BLaER1 (cell line): ENCODE measurements around the gene COX7A1.

ENCODE experiments used
- H3K27ac ChIP-seq: shearing (Covaris generic); formaldehyde crosslinking; 2 replicates; pipeline ENCODE4 v1.8.1; 2022
- H3K27me3 ChIP-seq: shearing (Covaris generic); formaldehyde crosslinking; 2 replicates; pipeline ENCODE4 v1.8.1; 2022
- H3K36me3 ChIP-seq: shearing (Covaris generic); formaldehyde crosslinking; 2 replicates; pipeline ENCODE4 v1.8.1; 2022
- H3K4me1 ChIP-seq: shearing (Covaris generic); formaldehyde crosslinking; 2 replicates; pipeline ENCODE4 v1.8.1; 2022
- H3K4me2 ChIP-seq: shearing (Covaris generic); formaldehyde crosslinking; 2 replicates; pipeline ENCODE4 v1.8.1; 2022
- H3K4me3 ChIP-seq: shearing (Covaris generic); formaldehyde crosslinking; 2 replicates; pipeline ENCODE4 v1.8.1; 2022
- H3K9ac ChIP-seq: shearing (Covaris generic); formaldehyde crosslinking; 2 replicates; pipeline ENCODE4 v1.8.1; 2022
- H3K9me3 ChIP-seq: shearing (Covaris generic); formaldehyde crosslinking; 2 replicates; pipeline ENCODE4 v1.8.1; 2022
- H4K20me1 ChIP-seq: shearing (Covaris generic); formaldehyde crosslinking; 2 replicates; pipeline ENCODE4 v1.8.1; 2022
- Cebpa-rat ChIP-seq: shearing (Covaris generic); IDR thresholded peaks from 2 replicates; pipeline ENCODE4 v1.8.1; 2022

The COX7A1 gene

DNA sequence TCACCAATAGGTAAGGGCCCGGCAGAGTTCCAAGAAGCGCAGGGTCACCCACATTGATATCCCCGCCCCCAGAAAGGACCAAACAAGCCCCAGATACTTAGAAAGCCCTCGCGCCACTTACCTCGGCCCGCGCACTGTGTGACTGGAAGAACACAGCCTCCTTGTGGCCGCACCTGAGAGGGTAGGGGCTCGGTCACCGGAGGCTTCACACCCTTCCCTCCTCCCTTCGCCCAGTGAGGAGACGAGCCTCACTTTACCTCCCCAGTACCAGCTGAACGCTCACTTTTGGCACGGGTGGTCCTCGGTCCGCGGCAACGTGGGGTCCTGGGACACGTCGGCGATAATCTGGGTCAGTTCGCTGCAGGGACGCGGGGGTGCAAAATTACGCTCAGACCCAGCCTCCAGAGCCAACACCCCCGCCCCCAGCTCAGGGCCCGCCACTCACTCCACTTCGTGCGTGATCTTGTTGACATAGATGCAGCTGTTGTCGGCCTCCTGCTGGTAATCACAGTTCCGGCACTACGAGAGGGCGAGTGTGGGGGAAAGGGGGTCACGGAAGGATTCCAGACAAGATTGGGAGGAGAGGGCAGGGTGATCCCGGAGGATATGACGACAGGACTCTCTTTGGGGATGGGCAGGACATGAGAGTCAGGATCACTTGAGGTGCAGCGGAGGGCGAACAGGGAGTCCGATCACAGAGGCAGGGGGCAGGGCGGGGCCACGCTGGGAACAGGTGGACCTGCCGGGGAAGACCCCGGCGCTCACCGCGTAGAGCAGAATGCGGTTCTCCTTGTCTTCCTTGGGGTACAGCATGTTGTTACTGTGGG, 38.1 kb downstream of the COX7A1 start:
- H3K4me3 ChIP-seq = peak overlapping the region; percentile 93
- no peaks in the 10 kb centered on the region for H3K27me3 ChIP-seq
- H3K27ac ChIP-seq = peak overlapping the region; percentile 81
- peaks cover 23% of the 10 kb centered on the region for H4K20me1 ChIP-seq
- no peaks in the 10 kb centered on the region for H3K9me3 ChIP-seq
- H3K9ac ChIP-seq = peak overlapping the region; percentile 89
- H3K36me3 ChIP-seq = peaks cover 62% of the 10 kb centered on the region
- peak overlapping the region; percentile 95 for H3K4me2 ChIP-seq
- no peak for TF ChIP-seq Cebpa-rat
- H3K4me1 ChIP-seq = peaks cover 36% of the 10 kb centered on the region

DNA sequence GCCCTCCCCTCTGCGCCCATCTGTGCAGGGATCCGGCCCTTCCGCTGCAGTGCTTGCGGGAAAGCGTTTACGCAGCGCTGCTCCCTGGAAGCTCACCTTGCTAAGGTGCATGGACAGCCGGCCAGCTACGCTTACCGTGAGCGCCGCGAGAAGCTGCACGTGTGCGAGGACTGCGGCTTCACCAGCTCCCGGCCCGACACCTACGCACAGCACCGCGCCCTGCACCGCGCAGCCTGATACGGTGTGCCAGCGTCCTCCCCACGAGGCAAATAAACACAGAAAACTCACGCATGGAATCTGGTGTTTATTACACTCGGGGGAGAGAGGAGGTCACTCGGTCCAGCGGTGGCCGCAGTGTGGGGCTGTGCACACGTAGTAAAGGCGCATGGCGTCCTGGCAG, 38.8 kb downstream of the COX7A1 start:
- peak overlapping the region; percentile 95 for H3K4me2 ChIP-seq
- H3K9ac ChIP-seq = peak overlapping the region; percentile 89
- no peaks in the 10 kb centered on the region for H3K27me3 ChIP-seq
- no peaks in the 10 kb centered on the region for H3K9me3 ChIP-seq
- TF ChIP-seq Cebpa-rat = no peak
- H3K4me1 ChIP-seq = peaks cover 29% of the 10 kb centered on the region
- H3K4me3 ChIP-seq = peak overlapping the region; percentile 93
- no peak overlapping the region for H3K27ac ChIP-seq
- H4K20me1 ChIP-seq = peaks cover 23% of the 10 kb centered on the region
- H3K36me3 ChIP-seq = peaks cover 62% of the 10 kb centered on the region

GRCh38 chr19:36112678-36113077, 39.6 kb downstream of the COX7A1 start:
- H3K36me3 ChIP-seq = peaks cover 62% of the 10 kb centered on the region
- no peak overlapping the region for H3K4me2 ChIP-seq
- H3K4me3 ChIP-seq = no peak overlapping the region
- no peak overlapping the region; the same call in 1 of the 2 replicates for H3K9ac ChIP-seq
- peaks cover 26% of the 10 kb centered on the region for H3K4me1 ChIP-seq
- no peak for TF ChIP-seq Cebpa-rat
- peaks cover 23% of the 10 kb centered on the region for H4K20me1 ChIP-seq
- H3K27ac ChIP-seq = no peak overlapping the region
- H3K27me3 ChIP-seq = no peaks in the 10 kb centered on the region
- H3K9me3 ChIP-seq = no peaks in the 10 kb centered on the region

DNA sequence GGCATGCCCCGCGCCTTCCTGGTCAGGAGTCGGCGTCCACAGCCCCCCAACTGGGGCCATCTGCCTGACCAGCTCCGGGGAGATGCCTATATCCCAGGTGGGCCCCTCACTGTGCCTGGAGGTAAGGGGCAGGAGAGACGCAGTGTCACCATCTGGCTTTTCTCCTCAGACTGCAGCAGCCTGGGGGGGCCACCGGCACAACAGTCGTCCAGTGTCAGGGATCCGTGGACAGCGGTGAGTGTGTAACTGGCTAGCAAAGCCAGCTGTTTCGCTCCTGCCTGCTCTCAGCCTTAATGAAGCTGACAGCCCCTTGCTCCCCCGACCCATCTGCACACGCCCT, 41.1 kb downstream of the COX7A1 start:
- Histone ChIP-seq H3K4me1 (peaks cover 18% of the 10 kb centered on the region), H3K9me3 (no peaks in the 10 kb centered on the region), H3K27ac (no peak overlapping the region), H3K4me3 (no peak overlapping the region), H3K36me3 (peaks cover 65% of the 10 kb centered on the region), H3K4me2 (no peak overlapping the region), H3K9ac (peak overlapping the region; percentile 4; the same call in 1 of the 2 replicates), H3K27me3 (no peaks in the 10 kb centered on the region), H4K20me1 (peaks cover 14% of the 10 kb centered on the region)
- no peak for TF ChIP-seq Cebpa-rat

GRCh38 chr19:36110487-36111199, 41.6 kb downstream of the COX7A1 start, which contains the start of gene OVOL3:
Gene OVOL3 (plus strand): TSS chr19:36111143. CDS start chr19:36111203, 60 bp downstream.
- peaks cover 14% of the 10 kb centered on the region for H3K4me1 ChIP-seq
- H3K4me3 ChIP-seq = no peak within 1 kb of the TSS
- H4K20me1 ChIP-seq = peaks cover 10% of the 10 kb centered on the region
- H3K27me3 ChIP-seq = no peaks in the 10 kb centered on the region
- no peak within 1 kb of the TSS for H3K27ac ChIP-seq
- TF ChIP-seq Cebpa-rat = no peak
- H3K4me2 ChIP-seq = no peak within 1 kb of the TSS
- H3K9me3 ChIP-seq = no peaks in the 10 kb centered on the region
- H3K36me3 ChIP-seq = peaks cover 70% of the 10 kb centered on the region
- H3K9ac ChIP-seq = peak within 1 kb of the TSS; percentile 4; the same call in 1 of the 2 replicates

GRCh38 chr19:36108684-36109083, 43.6 kb downstream of the COX7A1 start:
- H3K27me3 ChIP-seq = no peaks in the 10 kb centered on the region
- no peak overlapping the region for H3K4me3 ChIP-seq
- H3K27ac ChIP-seq = no peak overlapping the region
- peaks cover 5% of the 10 kb centered on the region for H4K20me1 ChIP-seq
- H3K4me2 ChIP-seq = no peak overlapping the region
- TF ChIP-seq Cebpa-rat = no peak
- no peaks in the 10 kb centered on the region for H3K9me3 ChIP-seq
- H3K9ac ChIP-seq = no peak overlapping the region
- peaks cover 89% of the 10 kb centered on the region for H3K36me3 ChIP-seq
- peaks cover 9% of the 10 kb centered on the region for H3K4me1 ChIP-seq

- no peak for TF ChIP-seq Cebpa-rat
- Histone ChIP-seq H3K9ac (no peak overlapping the region), H3K4me1 (no peaks in the 10 kb centered on the region), H4K20me1 (peaks cover 10% of the 10 kb centered on the region; the same call in 1 of the 2 replicates), H3K4me2 (no peak overlapping the region), H3K36me3 (peaks cover 89% of the 10 kb centered on the region), H3K27ac (no peak overlapping the region), H3K4me3 (no peak overlapping the region), H3K27me3 (no peaks in the 10 kb centered on the region), H3K9me3 (no peaks in the 10 kb centered on the region)
These were observed 45.3 kb downstream of the COX7A1 start for GRCh38 chr19:36106991-36107390.

DNA sequence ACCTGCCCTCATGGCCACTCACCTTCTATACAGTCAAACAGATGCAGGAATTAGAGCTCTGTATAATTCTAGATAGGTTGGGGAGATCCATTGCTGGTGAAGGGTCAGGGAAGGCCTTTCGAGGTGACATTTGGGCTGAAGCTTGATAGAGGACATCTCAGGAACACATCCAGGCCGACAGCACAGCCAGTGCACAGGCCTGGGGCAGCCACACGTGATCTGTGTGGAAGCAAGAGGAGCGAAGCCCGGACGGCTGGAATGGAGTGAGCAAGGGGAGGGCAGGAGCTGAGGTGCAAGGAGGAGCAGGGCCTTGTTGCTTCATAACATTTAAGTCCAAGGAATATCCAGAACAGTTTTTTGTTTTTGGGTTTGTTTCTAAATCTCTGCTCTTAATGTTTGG, 45.8 kb downstream of the COX7A1 start:
- Histone ChIP-seq H3K4me3 (no peak overlapping the region), H3K4me1 (no peaks in the 10 kb centered on the region), H4K20me1 (peaks cover 10% of the 10 kb centered on the region; the same call in 1 of the 2 replicates), H3K27ac (no peak overlapping the region), H3K4me2 (no peak overlapping the region), H3K36me3 (peaks cover 89% of the 10 kb centered on the region), H3K27me3 (no peaks in the 10 kb centered on the region), H3K9ac (no peak overlapping the region), H3K9me3 (no peaks in the 10 kb centered on the region)
- no peak for TF ChIP-seq Cebpa-rat

- Histone ChIP-seq H3K27me3 (no peaks in the 10 kb centered on the region), H3K27ac (no peak overlapping the region), H3K4me2 (no peak overlapping the region), H3K4me1 (no peaks in the 10 kb centered on the region), H3K4me3 (no peak overlapping the region), H4K20me1 (peaks cover 10% of the 10 kb centered on the region; the same call in 1 of the 2 replicates), H3K9ac (no peak overlapping the region), H3K9me3 (no peaks in the 10 kb centered on the region), H3K36me3 (peaks cover 99% of the 10 kb centered on the region)
- no peak for TF ChIP-seq Cebpa-rat
These were observed 48.2 kb downstream of the COX7A1 start for GRCh38 chr19:36103842-36104552.
